PFSK-1 (cell line): ENCODE results near the gene CHTF8.
A peak's percentile ranks its signal among the peaks of the same experiment; 100 is the strongest.

ENCODE experiments used
- POLR2AphosphoS5 ChIP-seq: IDR thresholded peaks from 2 replicates; pipeline ENCODE4 v1.6.1; 2012; ENCODE audit warnings: low read depth, mild to moderate bottlenecking, control low read depth, low read length, moderate library complexity
- SIN3A ChIP-seq: IDR thresholded peaks from 2 replicates; pipeline ENCODE4 v1.6.1; 2012; ENCODE audit warnings: mild to moderate bottlenecking, low read length, moderate library complexity, borderline replicate concordance; ENCODE audit not compliant: insufficient read depth
- TAF1 ChIP-seq: IDR thresholded peaks from 2 replicates; pipeline ENCODE4 v1.6.1; 2012; ENCODE audit warnings: low read length, control low read depth, borderline replicate concordance; ENCODE audit not compliant: insufficient read depth
- TF ChIP-seq, protein P1 (sequence below), 2 experiments: IDR thresholded peaks; 2 replicates each; pipeline versions ENCODE4 v1.6.1 to v1.8.0; 2011 to 2012; ENCODE audit warnings: low read depth in 2 of 2, low read length in 2 of 2, control low read depth in 1 of 2, inconsistent platforms in 1 of 2, mild to moderate bottlenecking in 1 of 2, moderate library complexity in 1 of 2; ENCODE audit not compliant: insufficient read depth in 1 of 2

- TF ChIP-seq, protein P1, sequence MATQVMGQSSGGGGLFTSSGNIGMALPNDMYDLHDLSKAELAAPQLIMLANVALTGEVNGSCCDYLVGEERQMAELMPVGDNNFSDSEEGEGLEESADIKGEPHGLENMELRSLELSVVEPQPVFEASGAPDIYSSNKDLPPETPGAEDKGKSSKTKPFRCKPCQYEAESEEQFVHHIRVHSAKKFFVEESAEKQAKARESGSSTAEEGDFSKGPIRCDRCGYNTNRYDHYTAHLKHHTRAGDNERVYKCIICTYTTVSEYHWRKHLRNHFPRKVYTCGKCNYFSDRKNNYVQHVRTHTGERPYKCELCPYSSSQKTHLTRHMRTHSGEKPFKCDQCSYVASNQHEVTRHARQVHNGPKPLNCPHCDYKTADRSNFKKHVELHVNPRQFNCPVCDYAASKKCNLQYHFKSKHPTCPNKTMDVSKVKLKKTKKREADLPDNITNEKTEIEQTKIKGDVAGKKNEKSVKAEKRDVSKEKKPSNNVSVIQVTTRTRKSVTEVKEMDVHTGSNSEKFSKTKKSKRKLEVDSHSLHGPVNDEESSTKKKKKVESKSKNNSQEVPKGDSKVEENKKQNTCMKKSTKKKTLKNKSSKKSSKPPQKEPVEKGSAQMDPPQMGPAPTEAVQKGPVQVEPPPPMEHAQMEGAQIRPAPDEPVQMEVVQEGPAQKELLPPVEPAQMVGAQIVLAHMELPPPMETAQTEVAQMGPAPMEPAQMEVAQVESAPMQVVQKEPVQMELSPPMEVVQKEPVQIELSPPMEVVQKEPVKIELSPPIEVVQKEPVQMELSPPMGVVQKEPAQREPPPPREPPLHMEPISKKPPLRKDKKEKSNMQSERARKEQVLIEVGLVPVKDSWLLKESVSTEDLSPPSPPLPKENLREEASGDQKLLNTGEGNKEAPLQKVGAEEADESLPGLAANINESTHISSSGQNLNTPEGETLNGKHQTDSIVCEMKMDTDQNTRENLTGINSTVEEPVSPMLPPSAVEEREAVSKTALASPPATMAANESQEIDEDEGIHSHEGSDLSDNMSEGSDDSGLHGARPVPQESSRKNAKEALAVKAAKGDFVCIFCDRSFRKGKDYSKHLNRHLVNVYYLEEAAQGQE (IDR thresholded peaks at IDR 0.05; ENCODE audit: insufficient read depth in 1 of 2, low read depth in 2 of 2, low read length in 2 of 2): no peak
- TF ChIP-seq POLR2AphosphoS5 (peak; percentile 62; the same call in 1 of the 2 replicates), TAF1 (peak; percentile 43; the same call in 1 of the 2 replicates), SIN3A (peak; percentile 90; the same call in 1 of the 2 replicates)
These were observed at the start of gene CHTF8, which contains the start of gene UTP4 for GRCh38 chr16:69132424-69133252.
